GM19328 (cell line): ENCODE measurements around the gene NTMT1.
"Not testable (repeated sequence)": the region's sequence is repeated elsewhere in the genome, so short reads cannot be mapped to it uniquely, and the experiment has no call there.

Experiments
- ATAC-seq: cut with Tn5 transposase; IDR thresholded peaks from one replicate; pipeline ENCODE4 v1.9.1; 2021; ENCODE audit warnings: mild to moderate bottlenecking, moderate library complexity; ENCODE audit not compliant: unreplicated experiment

NTMT1 gene

GRCh38 chr9:129635099-129636065 is 9.4 kb downstream of the NTMT1 start:
- ATAC-seq = no peak

- not testable (repeated sequence) for ATAC-seq
Measured at GRCh38 chr9:129636343-129636742, 10.4 kb downstream of the NTMT1 start.

GRCh38 chr9:129637102-129637501 is 11.1 kb downstream of the NTMT1 start:
- no peak for ATAC-seq

- no peak for ATAC-seq
Measured at GRCh38 chr9:129637673-129638439, 11.9 kb downstream of the NTMT1 start.

- no peak for ATAC-seq
Measured at GRCh38 chr9:129639034-129639630, 13.2 kb downstream of the NTMT1 start.

- no peak for ATAC-seq
Measured at GRCh38 chr9:129639756-129640085, 13.8 kb downstream of the NTMT1 start.

- no peak for ATAC-seq
Measured at GRCh38 chr9:129640086-129640870, 14.3 kb downstream of the NTMT1 start.

- no peak for ATAC-seq
Measured at GRCh38 chr9:129640871-129641749, 15.1 kb downstream of the NTMT1 start.

- peak; percentile 92 for ATAC-seq
Measured at GRCh38 chr9:129641750-129642585, 16.0 kb downstream of the NTMT1 start, which contains the start of gene ASB6. ASB6 (minus strand) TSS chr9:129642151; CDS start chr9:129641999, 152 bp downstream.

GRCh38 chr9:129643706-129644105 is 17.7 kb downstream of the NTMT1 start:
- no peak for ATAC-seq

GRCh38 chr9:129644365-129644764 is 18.4 kb downstream of the NTMT1 start:
- no peak for ATAC-seq

- no peak for ATAC-seq
Measured at GRCh38 chr9:129644902-129645301, 18.9 kb downstream of the NTMT1 start.

GRCh38 chr9:129646252-129646651 is 20.3 kb downstream of the NTMT1 start:
- no peak for ATAC-seq

GRCh38 chr9:129646654-129647053 is 20.7 kb downstream of the NTMT1 start:
- ATAC-seq = no peak

GRCh38 chr9:129647635-129648034 is 21.7 kb downstream of the NTMT1 start:
- ATAC-seq = no peak

GRCh38 chr9:129648092-129648763 is 22.3 kb downstream of the NTMT1 start:
- ATAC-seq = no peak

- ATAC-seq = no peak
Measured at GRCh38 chr9:129648764-129649115, 22.8 kb downstream of the NTMT1 start.
